K562 (cell line): ENCODE measurements around the gene RFX3. TPM values are rescaled to one million over a fixed set of nuclear protein-coding genes. Genes with fewer than 3 reads are reported as not detected.

Experiments used
- ATAC-seq: fragments of 200-7000 bp; cut with Tn5 transposase; 3 replicates; pipeline ENCODE4 v1.9.1; 2020; ENCODE audit warnings: moderate library complexity
- BruUV-seq: library from RNA; stranded (reverse); fragments of 400-500 nt; replicated peaks from 2 replicates; lab custom pipeline; 2021; lab: Mats Ljungman, UMichigan
- CTCF ChIA-PET: fragments of 300-600 bp; formaldehyde crosslinking; extraction: SDS; loops from one replicate; lab custom pipeline; 2021; ENCODE audit warnings: low intra/inter-chr PET ratio; lab: Yijun Ruan, JAX
- POLR2A ChIA-PET: fragments of 300-600, 350-650 bp; sonication (Branson Sonifier 250); formaldehyde crosslinking; extraction: SDS; loops from one replicate; lab custom pipeline; 2021; ENCODE audit warnings: antibody characterized with exemption, inconsistent platforms; lab: Yijun Ruan, JAX
- DNase-seq, 4 experiments: peaks; one replicate each; pipeline versions ENCODE4 v3.0.0 to v3.0.0-alpha.2; 2011 to 2018; ENCODE audit warnings: low spot score in 3 of 4, mixed read lengths in 3 of 4; ENCODE audit errors: extremely low read depth in 1 of 4
- FAIRE-seq: peaks from 2 replicates; lab custom pipeline; 2011; peaks lifted over from hg19 to GRCh38; lab: Jason Lieb, UNC
- H2AFZ ChIP-seq: 2 replicates; pipeline ENCODE4 v1.6.0; 2011; ENCODE audit warnings: low read depth, low read length, control low read depth, inconsistent platforms
- H3K27ac ChIP-seq: fragments of 200-600 bp; 3 replicates; pipeline ENCODE4 v1.8.0; 2011; ENCODE audit warnings: low read depth, mild to moderate bottlenecking, control low read depth, inconsistent platforms, low read length, moderate library complexity, mixed read lengths; ENCODE audit errors: extremely low read depth
- H3K27me3 ChIP-seq, 2 experiments: fragments of 300-600 bp in 1 of 2; 2 replicates in 1 of 2; 3 replicates in 1 of 2; pipeline versions ENCODE4 v1.6.0 to v1.8.0; 2011; ENCODE audit warnings: inconsistent platforms in 2 of 2, low read length in 2 of 2, mild to moderate bottlenecking in 1 of 2, mixed read lengths in 1 of 2, moderate library complexity in 1 of 2; ENCODE audit not compliant: control insufficient read depth in 2 of 2, insufficient read depth in 2 of 2
- H3K36me3 ChIP-seq: fragments of 300-600 bp; 3 replicates; pipeline ENCODE4 v1.8.0; 2011; ENCODE audit warnings: mild to moderate bottlenecking, low read length, inconsistent platforms; ENCODE audit not compliant: control insufficient read depth, insufficient read depth
- H3K4me1 ChIP-seq, 2 experiments: fragments of 200-600 bp in 1 of 2; replicated peaks in 1 of 2; 2 replicates in 1 of 2; 3 replicates in 1 of 2; pipeline versions ENCODE4 v1.5.1 to v1.8.0; 2011; ENCODE audit warnings: inconsistent platforms in 2 of 2, low read length in 2 of 2, mild to moderate bottlenecking in 1 of 2, mixed read lengths in 1 of 2, moderate library complexity in 1 of 2; ENCODE audit not compliant: control insufficient read depth in 2 of 2, insufficient read depth in 2 of 2
- H3K4me2 ChIP-seq: 2 replicates; pipeline ENCODE4 v1.6.1; 2011; ENCODE audit warnings: low read length, control low read depth, inconsistent platforms, mixed read lengths; ENCODE audit not compliant: insufficient read depth
- H3K4me3 ChIP-seq: fragments of 200-600 bp; sonication (generic), shearing (Covaris generic); 2 replicates; pipeline ENCODE4 v1.5.1; 2016; ENCODE audit warnings: control low read depth, inconsistent platforms
- H3K79me2 ChIP-seq: fragments of 200-600 bp; 3 replicates; pipeline ENCODE4 v1.8.0; 2011; ENCODE audit warnings: low read length, inconsistent platforms; ENCODE audit not compliant: control insufficient read depth, insufficient read depth
- H3K9ac ChIP-seq, 2 experiments: 2 replicates each; pipeline versions ENCODE4 v1.6.0 to v1.6.1; 2011; ENCODE audit warnings: low read depth in 2 of 2, low read length in 2 of 2, control low read depth in 1 of 2, inconsistent platforms in 1 of 2, mild to moderate bottlenecking in 1 of 2, mixed read lengths in 1 of 2; ENCODE audit not compliant: insufficient read depth in 1 of 2
- H3K9me1 ChIP-seq: one replicate; pipeline ENCODE4 v1.6.0; 2011; ENCODE audit warnings: inconsistent platforms, mild to moderate bottlenecking, low read length, moderate library complexity; ENCODE audit not compliant: control insufficient read depth, insufficient read depth
- H3K9me3 ChIP-seq: replicated peaks from 2 replicates; pipeline ENCODE4 v1.5.1; 2011; ENCODE audit warnings: low read depth, low read length, inconsistent platforms; ENCODE audit not compliant: control insufficient read depth, insufficient read depth
- H4K20me1 ChIP-seq: replicated peaks from 2 replicates; pipeline ENCODE4 v1.6.1; 2011; ENCODE audit warnings: low read length, inconsistent platforms, mixed read lengths; ENCODE audit not compliant: control insufficient read depth, insufficient read depth
- ARID3A ChIP-seq: IDR thresholded peaks from 2 replicates; pipeline ENCODE4 v1.6.1; 2012; ENCODE audit warnings: low read depth, low read length, improper control_type of control experiment, borderline replicate concordance
- BACH1 ChIP-seq: fragments of 200-800 bp; sonication (Bioruptor generic); IDR thresholded peaks from 2 replicates; pipeline ENCODE4 v1.6.1; 2016; ENCODE audit warnings: missing genetic modification characterization, missing compliant biosample characterization
- E2F6 ChIP-seq, 2 experiments: IDR thresholded peaks; 2 replicates each; pipeline ENCODE4 v1.6.1; 2011; ENCODE audit warnings: borderline replicate concordance in 1 of 2, control low read depth in 1 of 2, low read depth in 1 of 2, low read length in 1 of 2, mild to moderate bottlenecking in 1 of 2, mixed read lengths in 1 of 2, moderate library complexity in 1 of 2; ENCODE audit not compliant: insufficient read depth in 1 of 2, insufficient read length in 1 of 2, poor library complexity in 1 of 2, severe bottlenecking in 1 of 2; ENCODE audit errors: extremely low read depth in 1 of 2
- FOXJ2 ChIP-seq: fragments of 200-800 bp; sonication (Bioruptor generic); IDR thresholded peaks from 2 replicates; pipeline ENCODE4 v1.6.1; 2016; ENCODE audit warnings: missing genetic modification characterization, missing compliant biosample characterization
- HDGF ChIP-seq: fragments of 450-650 bp; IDR thresholded peaks from 2 replicates; pipeline ENCODE4 v1.6.1; 2016
- OTX1 ChIP-seq: fragments of 450-650 bp; formaldehyde crosslinking; IDR thresholded peaks from 2 replicates; pipeline ENCODE4 v1.4.0; 2022; ENCODE audit warnings: mild to moderate bottlenecking
- POLR2G ChIP-seq: fragments of 200-400 bp; formaldehyde crosslinking; IDR thresholded peaks from 2 replicates; pipeline ENCODE4 v1.6.1; 2017; ENCODE audit warnings: low read depth, mild to moderate bottlenecking, antibody characterized with exemption, low read length, moderate library complexity
- RBM22 ChIP-seq: fragments of 200-400 bp; formaldehyde crosslinking; IDR thresholded peaks from 2 replicates; pipeline ENCODE4 v1.6.1; 2018; ENCODE audit warnings: low read length, low read depth; ENCODE audit not compliant: poor library complexity, severe bottlenecking
- SLC30A9 ChIP-seq: fragments of 250-450 bp; sonication (Bioruptor Pico); IDR thresholded peaks from 2 replicates; pipeline ENCODE4 v1.8.0; 2022; ENCODE audit warnings: mild to moderate bottlenecking, moderate library complexity
- SRF ChIP-seq, 2 experiments: fragments of 250-450, 450-650 bp in 1 of 2; sonication (Bioruptor Pico) in 1 of 2; sonication (generic) in 1 of 2; formaldehyde crosslinking; IDR thresholded peaks; 2 replicates each; pipeline versions ENCODE4 v1.5.0 to v1.5.1; 2020 to 2022; ENCODE audit warnings: mild to moderate bottlenecking in 1 of 2, missing genetic modification reagents in 1 of 2
- TARDBP ChIP-seq: fragments of 450-650 bp; IDR thresholded peaks from 2 replicates; pipeline ENCODE4 v1.6.1; 2016
- TRIM25 ChIP-seq: fragments of 450-650 bp; IDR thresholded peaks from 2 replicates; pipeline ENCODE4 v1.7.0; 2016; ENCODE audit warnings: borderline replicate concordance
- ZNF232 ChIP-seq: sonication (generic); formaldehyde crosslinking; IDR thresholded peaks from 2 replicates; pipeline ENCODE4 v1.8.0; 2022; ENCODE audit warnings: mild to moderate bottlenecking, missing genetic modification reagents
- WGBS: fragments of 100-300 bp; shearing (Covaris generic); methylation state at CpG from one replicate; pipeline ENCODE4 v1.1.6; 2016; ENCODE audit warnings: low coverage, mixed read lengths; ENCODE audit not compliant: insufficient coverage; ENCODE audit errors: missing lambda C conversion rate; 5-methylcytosine and 5-hydroxymethylcytosine counted together
- in situ Hi-C: fragments of 300-500 bp; cut with MboI; formaldehyde crosslinking; loops from 4 replicates; pipeline ENCODE4 v1.15.0; 2018; ENCODE audit warnings: inconsistent platforms, mixed read lengths
- intact Hi-C: fragments of 100-400 bp; cut with micrococcal nuclease; formaldehyde crosslinking; loops from 2 replicates; pipeline ENCODE4 v1.14.2; 2022
- polyA plus RNA-seq, 8 experiments: library from polyadenylated mRNA; depleted of rRNA in 4 of 8; stranded (reverse) in 5 of 8; unstranded in 3 of 8; fragments of >200 nt; fragmentation: Nextera tagmentation in 2 of 8; fragmentation: Illumina TruSeq in 1 of 8; extraction: Ambion mirVana in 2 of 8; extraction: Trizol in 1 of 8; gene quantifications; 2 replicates each; pipeline versions ENCODE4 v1.2.1 to v1.2.3, GENCODE V29; 2011 to 2014; ENCODE audit warnings: inconsistent platforms in 1 of 8, missing spikeins in 1 of 8
- total RNA-seq, 7 experiments: library from RNA; depleted of rRNA in 6 of 7; stranded (reverse); fragments of >200 nt in 6 of 7; fragmentation: Illumina TruSeq in 2 of 7; extraction: Trizol in 2 of 7; gene quantifications; 2 replicates each; pipeline versions ENCODE4 v1.2.1 to v1.2.3, GENCODE V29; 2011 to 2021; ENCODE audit warnings: low replicate concordance in 1 of 7

RFX3 gene
- total and polyA plus RNA-seq, 9 of the 15 experiments (the other 6 are each of a cell fraction or from before 2014, with no cell fraction given): 0.86 to 4.9 (median 2.0) TPM

GRCh38 chr9:3526997-3527940 lies 1.5 kb upstream of the RFX3 start:
- peaks cover 87% of the 10 kb centered on the region for H3K79me2 ChIP-seq
- ChIA-PET POLR2A (interaction anchor here (0.5 to 2.4 kb wide), 14 partner anchors 9 to 1403 kb away, joined by 3 to 14 read pairs (median 3); no protein-coding TSS in a partner anchor), CTCF (no interaction called here)
- peaks cover 0 to 4% of the 10 kb centered on the region in 2 experiments; a peak in 1 of 5 replicates for H3K4me1 ChIP-seq
- FAIRE-seq: peak; percentile 6
- peak; percentile 19 for ATAC-seq
- H3K36me3 ChIP-seq: no peaks in the 10 kb centered on the region; the same call in 2 of the 3 replicates
- H3K27me3 ChIP-seq: no peaks in the 10 kb centered on the region
- peak overlapping the region; percentile 100 for H3K27ac ChIP-seq
- H3K9me1 ChIP-seq: no peaks in the 10 kb centered on the region
- in situ Hi-C loops: no loop called here
- WGBS: under 1% methylated on average over 18 of the region's 19 CpGs
- intact Hi-C loops: loop anchor here (1.0 kb wide), 1 partner anchor 20 kb away; no protein-coding TSS in a partner anchor
- H3K9me3 ChIP-seq: no peaks in the 10 kb centered on the region
- no TSS peak for BruUV-seq
- peak overlapping the region; percentile 82 for H3K4me3 ChIP-seq
- peak overlapping the region; percentile 88 for H2AFZ ChIP-seq
- H4K20me1 ChIP-seq: no peaks in the 10 kb centered on the region
- DNase-seq: peak in 1 of 4 experiments; percentile 52
- peak overlapping the region; percentile 95 for H3K4me2 ChIP-seq
- peak overlapping the region; percentile 100 for H3K9ac ChIP-seq
- no peak for TF ChIP-seq RBM22
- TF ChIP-seq TRIM25: no peak
- no peak for TF ChIP-seq OTX1 (CRISPR knock-in tag)
- TF ChIP-seq SRF (CRISPR knock-in tag; IDR thresholded peaks at IDR 0.05): no peak
- no peak for TF ChIP-seq TARDBP
- TF ChIP-seq POLR2G: no peak
- TF ChIP-seq BACH1 (tag): no peak
- TF ChIP-seq SLC30A9 (CRISPR knock-in tag): no peak
- TF ChIP-seq HDGF: no peak
- no peak for TF ChIP-seq FOXJ2 (tag)
- TF ChIP-seq E2F6 (IDR thresholded peaks at IDR 0.05; ENCODE audit: borderline replicate concordance in 1 of 2, extremely low read depth in 1 of 2, insufficient read depth in 1 of 2, insufficient read length in 1 of 2, low read depth in 1 of 2, low read length in 1 of 2, poor library complexity in 1 of 2, severe bottlenecking in 1 of 2): peak in 1 of 2 experiments; percentile 3
- TF ChIP-seq ARID3A: 0 out of 2 replicates have a peak, but pooled peaks have one; percentile 13
- no peak for TF ChIP-seq ZNF232 (CRISPR knock-in tag)
